NCI-H187 treated with DMSO at 0.1 percent for 48 hours (cell line): ENCODE results near the gene FTCDNL1.

Experiments used
- DNase-seq: peaks from one replicate; lab custom pipeline; 2025; lab: John Stamatoyannopoulos, UW

The FTCDNL1 gene

DNA sequence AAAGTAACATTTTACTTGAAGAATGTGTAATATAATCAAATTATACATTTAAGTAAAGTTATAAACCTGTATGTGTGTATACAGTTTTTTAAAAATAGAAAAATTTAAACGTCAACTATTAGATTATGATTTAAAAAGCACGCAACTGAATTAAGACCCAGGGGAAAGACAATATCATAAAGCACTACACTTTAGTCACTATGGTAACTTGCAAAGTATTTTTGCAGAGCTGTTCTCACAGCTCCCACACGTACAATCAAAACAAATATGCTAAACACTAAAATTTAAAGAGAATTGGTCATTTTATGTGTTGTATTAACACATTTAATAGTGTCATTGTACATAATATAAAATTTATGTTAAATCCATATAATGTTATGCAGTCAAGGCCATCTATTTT, 59.7 kb downstream of the FTCDNL1 start:
- no peak for DNase-seq

DNA sequence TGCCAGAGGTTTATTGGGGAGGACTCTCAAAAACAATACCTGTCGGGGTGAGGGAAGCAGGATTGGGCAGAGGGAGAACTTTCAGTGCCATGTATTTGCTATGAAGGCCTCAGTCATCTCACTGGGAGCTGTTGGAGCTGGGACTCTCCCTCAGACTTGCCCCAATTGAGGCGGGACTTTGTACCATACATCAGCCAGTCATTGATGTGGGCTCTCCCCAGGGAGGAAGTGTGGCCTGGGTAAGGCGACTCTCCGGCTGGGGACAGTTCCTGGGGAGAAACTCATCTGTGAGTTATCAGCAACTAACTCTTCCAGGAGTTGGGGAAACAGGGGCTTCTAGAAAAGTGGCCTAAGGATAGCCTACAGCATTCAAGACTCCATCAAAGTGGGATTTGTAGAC, 66.5 kb downstream of the FTCDNL1 start:
- no peak for DNase-seq

DNA sequence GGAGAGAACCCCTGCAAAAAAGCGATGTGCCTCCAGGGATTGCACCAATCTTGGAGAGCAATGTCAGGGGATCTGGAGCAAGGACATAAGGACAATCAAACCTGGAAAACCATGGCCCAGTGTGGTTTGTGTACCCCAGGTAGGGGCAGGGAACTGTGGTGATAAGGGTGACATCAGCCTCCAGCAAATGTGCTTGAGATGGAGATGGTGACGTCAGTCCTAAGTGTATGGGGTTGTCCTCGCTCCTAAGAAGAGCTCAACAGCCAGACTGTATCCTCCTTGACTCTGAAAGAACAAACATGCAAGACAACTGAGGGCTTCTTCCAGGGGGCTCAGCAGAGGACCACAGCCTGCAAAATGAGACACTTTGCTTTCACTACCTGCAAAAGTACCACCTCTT, 71.4 kb downstream of the FTCDNL1 start:
- DNase-seq: no peak

DNA sequence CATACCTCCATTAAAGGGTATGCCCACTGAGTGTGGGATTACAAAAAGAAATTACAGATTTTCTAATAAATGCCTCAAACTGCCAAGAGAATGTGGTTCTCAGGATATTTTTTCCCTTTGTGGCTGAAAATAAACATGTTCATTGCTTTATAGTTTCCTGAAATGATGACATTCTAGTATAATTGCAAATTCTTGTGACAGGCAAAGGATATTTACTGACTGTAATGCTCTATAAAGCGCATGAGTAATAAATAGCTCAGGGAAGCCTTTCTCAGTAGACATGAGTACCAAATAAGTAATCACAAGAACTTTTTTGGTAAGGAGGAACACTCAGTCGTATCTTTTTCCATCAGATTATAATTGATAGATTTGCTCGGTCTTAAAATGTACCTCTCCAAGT, 72.3 kb downstream of the FTCDNL1 start:
- DNase-seq: no peak

DNA sequence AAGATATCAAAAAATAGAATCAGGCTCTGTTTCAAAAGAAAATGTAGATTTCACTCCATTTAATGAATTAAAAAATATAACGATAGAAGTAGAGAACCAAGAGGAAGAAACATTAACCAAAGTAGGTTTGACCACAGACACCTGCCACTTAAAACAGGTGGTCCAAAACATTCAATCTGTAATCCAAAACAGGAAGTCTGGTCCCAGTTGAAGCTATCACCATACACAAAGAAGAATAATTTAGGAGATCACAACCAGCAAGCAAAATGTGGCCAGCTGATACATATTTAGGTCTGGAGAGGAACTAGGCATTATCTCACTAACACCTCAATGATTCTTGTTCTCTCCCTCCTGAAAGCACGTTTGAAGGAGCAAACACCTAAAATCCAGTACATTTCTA, 73.1 kb downstream of the FTCDNL1 start:
- no peak for DNase-seq

DNA sequence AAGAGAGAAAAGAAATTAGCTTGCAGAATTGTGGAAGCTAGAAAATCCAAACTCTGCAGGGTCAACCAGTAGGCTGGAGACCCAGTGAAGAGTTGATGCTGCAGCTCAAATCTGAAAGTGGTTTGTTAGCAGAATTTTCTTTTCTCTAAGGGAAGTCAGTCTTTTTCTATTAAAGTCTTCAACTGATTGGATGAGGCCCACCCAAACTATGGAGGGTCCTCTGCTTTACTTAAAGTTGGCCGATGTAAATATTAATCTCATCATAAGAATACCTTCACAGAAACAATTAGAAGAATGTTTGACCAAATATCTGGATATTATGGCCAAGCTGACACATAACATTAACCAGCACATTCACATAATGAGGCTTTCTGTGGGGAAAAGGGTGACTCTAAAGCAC, 73.7 kb downstream of the FTCDNL1 start:
- no peak for DNase-seq

DNA sequence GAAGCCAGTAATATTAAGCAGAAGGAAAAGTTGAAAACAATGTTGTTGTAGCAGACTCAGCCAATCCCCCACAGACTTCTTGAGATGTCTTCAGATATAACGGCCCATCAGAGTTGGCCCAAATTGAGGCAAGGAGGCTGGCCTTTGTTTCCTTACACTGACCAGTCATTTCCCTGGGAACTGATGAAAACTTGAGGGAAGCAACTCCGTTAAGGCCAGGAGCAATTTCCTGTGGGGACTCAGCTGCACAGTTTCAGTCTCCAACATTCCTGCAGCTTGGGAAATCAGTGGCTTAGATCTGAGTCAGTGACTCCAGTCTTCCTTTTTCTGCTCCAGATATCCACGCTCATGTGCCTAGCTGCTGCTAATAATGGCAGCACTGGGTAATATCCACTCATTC, 75.7 kb downstream of the FTCDNL1 start:
- no peak for DNase-seq

DNA sequence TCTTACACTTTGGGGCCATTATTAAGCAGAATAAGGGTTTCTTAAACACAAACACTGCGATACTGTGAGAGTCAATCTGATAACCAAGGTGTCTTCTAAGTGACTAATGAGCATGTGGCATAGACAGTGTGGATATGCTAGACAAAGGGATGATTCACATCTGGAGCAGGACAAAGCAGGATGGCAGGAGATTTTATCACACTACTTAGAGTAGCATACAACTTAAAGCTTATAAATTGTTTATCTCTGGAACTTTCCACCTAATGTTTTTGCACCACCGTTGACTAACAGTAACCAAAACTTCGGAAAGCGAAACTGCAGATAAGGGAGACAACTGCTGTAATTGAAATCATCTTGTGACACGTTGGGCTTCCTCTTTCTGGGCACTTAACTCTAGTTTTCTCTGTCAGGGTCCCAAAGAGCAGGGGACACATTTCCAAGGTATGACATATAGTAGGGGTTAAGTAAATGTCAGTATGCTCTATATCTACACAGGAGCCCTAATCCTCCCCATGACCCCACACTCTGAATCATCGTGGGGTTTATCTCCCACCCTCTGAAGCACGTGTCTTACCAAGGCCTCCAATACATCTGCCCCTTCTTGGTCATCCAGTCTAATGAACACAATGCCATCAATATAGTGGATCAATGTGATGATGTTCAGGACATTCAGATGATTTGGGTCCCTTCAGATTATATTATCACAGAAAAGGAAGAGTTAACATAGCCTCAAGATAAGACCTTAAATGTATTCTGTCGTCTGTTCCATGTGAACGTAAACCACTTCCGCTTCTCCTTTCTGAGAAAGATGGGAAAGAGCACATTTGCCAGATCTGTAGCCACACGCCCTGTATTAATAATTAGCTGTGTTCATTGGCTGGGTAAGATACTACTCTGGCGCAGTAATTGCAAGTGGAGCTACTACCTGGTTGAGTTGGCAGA, 78.7 kb downstream of the FTCDNL1 start:
- DNase-seq: no peak

DNA sequence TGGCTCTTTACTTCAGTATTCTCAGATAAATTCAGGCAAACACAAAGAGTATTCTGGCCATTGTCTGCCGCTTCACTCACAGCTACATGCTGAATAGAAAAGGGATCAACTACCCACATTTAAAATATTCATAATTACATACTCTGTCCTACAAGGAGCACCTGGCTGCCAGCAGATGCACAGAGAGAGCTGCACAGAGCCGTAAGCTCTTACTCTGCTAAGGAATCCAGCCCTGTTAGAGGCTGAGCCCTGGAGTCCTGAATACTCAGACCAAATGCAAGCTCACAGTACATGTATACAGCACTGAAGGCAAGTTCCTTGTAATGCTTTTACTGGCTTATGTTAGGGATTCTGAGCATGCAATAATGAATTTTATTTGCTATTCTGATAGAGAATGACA, 80.3 kb downstream of the FTCDNL1 start:
- DNase-seq: no peak

DNA sequence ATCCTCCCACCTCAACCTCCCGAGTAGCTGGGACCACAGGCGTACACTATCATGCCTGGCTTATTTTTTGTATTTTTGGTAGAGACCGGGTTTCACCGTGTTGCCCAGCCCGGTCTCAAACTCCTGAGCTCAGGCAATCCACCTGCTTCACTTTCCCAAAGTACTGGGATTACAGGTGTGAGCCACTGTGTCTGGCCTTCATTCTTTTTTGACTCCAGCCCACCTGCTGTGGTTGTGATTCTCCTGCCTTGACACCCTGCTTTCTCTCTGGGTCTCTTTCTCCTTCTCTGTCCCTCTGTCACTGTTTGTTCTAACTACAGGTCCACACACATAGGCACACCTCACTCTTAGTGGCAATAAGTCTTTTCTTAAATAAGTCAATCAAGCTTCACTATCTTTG, 85.3 kb downstream of the FTCDNL1 start:
- no peak for DNase-seq

DNA sequence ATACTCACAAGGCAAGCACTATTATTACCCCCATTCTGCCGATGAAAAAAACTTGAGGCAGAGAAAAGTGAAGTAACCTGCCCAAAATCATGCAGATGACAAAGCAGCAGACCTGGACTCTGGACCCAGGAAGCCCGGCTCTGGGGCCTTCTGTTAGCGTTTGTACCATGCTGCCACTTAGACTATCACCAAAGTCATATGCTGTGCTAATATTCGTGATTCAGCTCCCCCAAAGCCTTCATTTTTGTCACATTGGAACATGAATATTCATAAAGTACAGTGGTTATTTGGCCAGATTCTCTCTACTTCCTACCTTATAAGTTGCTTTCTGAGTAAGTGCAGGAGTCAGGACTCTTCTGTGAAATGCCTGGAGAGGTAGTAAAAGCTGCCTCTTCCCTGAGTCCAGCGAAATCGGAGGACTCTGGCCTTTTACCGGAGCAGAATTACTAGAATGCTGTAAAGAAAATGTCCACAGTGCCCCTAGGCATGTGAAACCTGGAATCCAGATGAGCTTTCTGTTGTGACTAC, 86.7 kb downstream of the FTCDNL1 start:
- no peak for DNase-seq

DNA sequence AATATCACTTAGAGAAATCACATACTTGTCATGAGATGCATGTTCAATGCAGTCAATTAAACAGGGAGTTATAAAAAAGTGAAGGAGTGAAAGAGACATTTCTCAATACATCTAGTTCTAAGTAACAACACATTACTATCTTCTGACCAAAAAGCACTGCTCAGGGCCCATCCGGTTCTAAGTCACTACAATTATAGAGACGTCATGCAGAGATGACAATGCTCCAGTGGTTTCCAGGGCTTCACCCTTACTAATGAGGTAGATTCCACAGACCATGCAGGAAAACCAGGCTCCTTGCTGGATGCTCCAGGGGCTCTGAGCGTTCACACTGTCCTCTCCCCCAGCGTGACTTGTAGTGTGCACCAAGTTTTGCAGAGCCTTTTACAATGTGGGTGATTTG, 88.0 kb downstream of the FTCDNL1 start:
- DNase-seq: no peak

DNA sequence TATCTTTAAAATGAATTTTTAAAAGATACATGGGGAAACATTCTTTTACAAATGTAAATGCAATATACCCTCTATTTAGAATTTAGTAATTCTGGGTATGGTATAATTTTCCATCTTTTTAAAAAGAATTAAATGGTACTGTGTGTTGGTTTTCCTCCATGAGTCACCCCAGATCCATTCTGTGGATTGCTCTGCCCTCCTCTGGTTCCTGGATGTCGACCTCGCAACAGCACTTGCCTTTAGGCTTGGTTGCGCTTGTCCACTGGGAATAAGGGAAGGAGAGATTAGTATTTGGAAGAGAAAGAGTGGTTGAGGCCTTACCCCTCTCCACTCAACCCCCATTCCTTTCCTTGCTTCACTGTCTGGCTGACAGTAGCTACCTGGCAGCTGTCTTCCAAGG, 90.4 kb downstream of the FTCDNL1 start:
- DNase-seq: no peak

DNA sequence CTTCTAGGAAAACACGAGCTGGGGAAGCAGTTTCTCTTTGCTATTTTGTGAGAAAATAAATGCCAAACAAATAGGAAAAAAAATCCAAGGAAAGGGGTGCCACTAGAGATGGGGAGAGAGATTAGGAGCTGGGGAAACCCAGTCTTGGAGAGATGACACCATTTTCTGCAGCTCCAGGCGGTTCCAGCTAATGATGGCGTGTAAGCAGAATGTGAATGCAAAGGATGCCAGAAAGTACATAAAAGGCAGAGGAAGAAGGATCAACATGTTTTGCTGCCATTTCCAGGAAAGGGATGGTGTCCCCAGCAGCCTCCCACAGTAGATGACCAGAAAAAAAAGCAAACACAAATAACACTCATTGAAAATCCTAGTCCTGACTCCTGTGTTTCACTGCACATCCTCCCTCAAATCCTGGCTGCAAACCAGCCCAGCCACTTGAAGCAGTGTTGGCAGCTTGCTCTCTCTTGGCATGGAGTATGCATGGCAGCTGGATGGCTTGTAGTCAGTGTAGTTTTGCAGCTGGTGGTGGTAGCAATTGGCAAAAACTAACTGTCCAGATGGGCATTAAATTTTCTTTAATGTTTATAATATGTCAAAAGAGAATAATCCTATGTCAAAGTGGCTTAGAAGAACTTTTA, 93.6 kb downstream of the FTCDNL1 start:
- no peak for DNase-seq

DNA sequence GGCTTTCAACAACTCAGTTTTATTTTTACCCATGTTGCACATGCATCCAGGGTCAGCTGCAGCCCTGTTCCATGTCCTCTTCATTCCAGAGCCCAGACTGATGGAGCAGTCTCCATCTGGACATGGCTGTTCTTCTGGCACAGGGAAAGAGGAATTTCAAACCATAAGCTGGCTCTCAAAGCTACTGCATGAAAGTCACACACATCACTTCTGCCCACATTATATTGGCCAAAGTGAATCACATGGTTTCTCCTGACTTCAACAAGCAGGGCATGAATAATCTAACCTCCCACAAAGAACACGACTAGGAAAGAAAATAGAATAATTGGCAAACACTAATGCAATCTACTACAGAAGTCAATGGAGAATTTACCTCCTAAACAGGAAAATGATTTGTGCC, 94.2 kb downstream of the FTCDNL1 start:
- DNase-seq: no peak

DNA sequence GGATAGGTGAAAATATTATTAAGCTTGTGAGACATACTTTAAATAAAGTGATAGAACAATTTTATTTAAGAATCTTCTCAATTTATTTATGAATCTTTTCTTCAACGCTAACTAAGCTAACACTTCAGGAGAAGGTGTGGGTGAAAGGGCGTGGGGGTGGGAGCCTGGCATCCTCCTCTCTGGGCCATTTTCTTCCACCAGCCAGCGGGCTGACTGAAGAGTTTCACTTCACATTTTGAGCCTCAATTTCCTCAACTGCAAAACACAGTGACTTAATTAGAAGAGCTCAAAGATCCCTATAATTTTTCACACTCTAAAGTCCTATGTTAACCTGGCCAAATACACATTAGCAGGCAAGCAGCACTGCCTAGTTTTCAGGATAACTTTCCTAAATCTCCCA, 94.8 kb downstream of the FTCDNL1 start:
- DNase-seq: no peak

DNA sequence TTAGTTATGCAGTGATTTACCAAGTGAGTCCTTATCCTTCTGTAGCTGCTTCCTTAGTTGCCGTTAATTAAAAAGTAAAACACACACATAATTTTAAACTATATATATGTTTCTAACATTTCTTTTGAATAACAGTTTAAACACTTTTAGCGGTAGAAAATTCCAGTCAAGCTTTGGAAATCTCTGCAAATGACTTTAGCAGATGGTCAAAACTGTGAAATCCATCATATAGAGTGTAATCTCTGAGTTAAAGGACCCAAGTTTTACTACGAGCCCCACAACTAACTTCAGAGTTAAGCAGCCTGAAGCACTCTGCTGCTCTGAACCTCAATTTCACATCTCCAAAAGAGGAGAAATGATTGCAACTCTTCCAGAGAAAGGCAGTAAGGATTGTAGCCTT, 96.2 kb downstream of the FTCDNL1 start:
- no peak for DNase-seq

DNA sequence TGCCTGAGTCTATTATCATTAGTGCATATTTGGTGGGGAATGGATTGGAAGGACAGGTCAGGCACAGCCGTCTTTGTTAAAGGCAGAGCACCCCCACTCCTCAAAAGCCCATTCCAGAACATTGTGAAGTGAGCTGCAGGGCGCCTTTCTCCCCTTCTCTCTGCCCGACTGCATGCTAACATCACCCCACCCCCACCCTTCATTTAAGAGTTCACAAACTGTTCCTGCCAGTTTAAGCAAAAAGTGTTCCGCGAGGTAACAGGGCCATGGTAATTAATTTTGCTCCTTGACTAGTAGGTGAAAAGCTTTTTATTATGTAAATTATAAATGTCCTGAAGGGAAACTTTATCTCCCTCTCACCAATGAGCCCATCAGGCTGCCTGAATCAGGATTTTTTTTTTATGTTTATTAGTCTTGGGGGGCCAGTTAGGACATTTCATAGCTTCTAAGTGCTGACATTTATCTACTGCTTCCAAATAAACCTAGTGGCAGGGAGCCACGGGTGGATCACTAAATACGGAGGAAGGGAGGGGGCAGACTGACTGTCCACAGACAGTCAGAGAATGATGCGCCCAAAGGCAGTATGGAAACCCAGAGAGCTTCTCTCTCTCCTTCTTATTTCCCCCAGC, 99.4 kb downstream of the FTCDNL1 start:
- no peak for DNase-seq

DNA sequence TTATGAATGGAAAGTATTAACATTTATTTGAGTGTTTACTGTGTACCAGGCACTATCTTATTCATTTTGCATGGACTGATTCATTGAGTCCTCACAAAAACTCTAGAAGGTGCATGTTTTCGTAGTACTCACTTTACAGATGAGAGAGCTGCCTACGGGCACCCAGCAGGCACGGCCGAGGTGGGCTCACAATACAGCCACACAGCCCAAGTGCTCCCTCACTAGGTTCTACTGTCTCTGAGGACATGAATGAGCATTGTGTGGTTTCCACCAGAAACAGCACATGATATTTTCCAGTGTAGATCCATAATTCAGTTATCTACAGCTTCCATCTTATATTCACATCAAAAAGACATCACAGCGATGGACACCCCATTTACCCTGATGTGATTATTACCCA, 101.4 kb downstream of the FTCDNL1 start:
- no peak for DNase-seq

DNA sequence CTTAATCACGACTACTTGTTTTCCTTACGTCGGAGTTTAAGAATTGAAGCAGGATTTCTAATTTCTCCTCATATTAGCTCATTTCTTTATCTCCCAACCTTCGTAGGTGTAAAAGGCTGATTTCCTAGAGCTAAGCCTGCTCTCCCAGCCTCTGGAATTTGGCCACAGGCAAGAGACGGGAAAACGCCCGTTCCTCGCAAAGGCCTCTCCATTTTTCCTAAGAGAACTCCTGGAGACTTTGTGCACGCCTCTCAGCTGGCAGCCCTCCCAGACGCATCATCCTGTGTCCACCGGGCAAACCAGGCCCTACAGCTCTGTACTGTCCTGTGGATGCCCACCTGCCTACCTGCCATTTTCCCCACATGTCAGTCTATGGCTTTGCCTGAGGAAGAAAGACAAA, 106.3 kb downstream of the FTCDNL1 start:
- DNase-seq: no peak

DNA sequence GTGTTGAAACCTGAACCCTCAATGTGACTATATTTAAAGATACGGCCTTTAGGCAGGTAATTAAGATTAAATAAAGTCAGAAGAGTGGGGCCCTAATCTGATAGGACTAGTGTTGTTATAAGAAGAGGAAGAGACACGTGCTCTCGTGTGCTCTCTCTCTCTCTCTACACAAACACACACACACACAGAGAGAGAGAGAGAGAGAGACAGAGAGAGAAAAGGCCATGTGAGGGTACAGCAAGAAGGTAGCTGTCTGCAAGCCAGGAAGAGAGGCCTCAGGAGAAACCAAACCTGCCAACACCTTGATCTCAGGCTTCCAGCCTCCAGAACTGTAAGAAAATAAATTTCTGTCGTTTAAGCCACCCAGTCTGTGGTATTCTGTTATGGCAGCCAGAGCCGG, 106.7 kb downstream of the FTCDNL1 start:
- DNase-seq: no peak

DNA sequence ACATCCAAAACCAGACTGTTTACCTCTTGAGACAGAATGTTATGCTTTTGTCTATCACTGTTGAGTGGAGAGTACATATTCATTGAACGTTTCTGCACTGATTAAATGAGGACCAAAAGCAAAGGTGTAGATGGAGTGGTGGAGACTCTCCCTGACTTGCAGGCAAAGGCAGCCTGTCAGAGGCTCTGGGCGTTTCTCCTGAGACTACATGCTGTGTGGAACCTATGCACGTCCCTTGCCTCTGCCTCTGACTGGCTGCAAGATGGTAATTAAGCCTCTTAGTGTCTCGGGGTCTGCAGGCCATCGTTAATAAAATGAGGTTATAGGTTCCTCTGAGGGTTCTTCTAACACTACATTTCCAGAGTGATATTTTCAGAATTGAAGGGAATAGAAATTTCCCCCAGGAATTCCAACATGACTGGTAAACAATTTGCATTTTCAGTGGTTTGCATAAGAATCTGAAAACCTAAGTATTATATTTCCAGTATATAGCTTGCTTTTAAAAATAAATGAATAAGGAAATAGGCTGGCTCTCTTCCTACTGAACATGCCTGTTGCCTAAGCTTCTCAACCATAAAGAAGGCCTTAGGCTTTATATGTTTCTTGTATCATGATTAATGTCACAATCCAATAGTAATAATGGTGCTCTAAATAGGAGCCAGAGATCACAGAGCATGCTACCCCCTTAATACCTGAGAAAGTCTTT, 107.4 kb downstream of the FTCDNL1 start:
- DNase-seq: no peak
